Suprapubic skin (tissue), 4 donors: Measurements from ENCODE around the gene COL19A1. TPM values are rescaled to one million over a fixed set of nuclear protein-coding genes. Genes with fewer than 3 reads are reported as not detected.

Source experiments
- DNase-seq, 2 donors: peaks; one replicate each; pipeline ENCODE4 v3.0.0-alpha.2; 2019; ENCODE audit warnings: low spot score in 2 of 2
- H3K27ac ChIP-seq: fragments of 200-600 bp; sonication (generic); one replicate; pipeline ENCODE4 v1.5.1; 2019
- H3K27me3 ChIP-seq: fragments of 200-600 bp; sonication (generic); one replicate; pipeline ENCODE4 v1.5.1; 2019
- H3K36me3 ChIP-seq: fragments of 200-600 bp; sonication (generic); one replicate; pipeline ENCODE4 v1.5.1; 2019
- H3K4me1 ChIP-seq: fragments of 200-600 bp; sonication (generic); one replicate; pipeline ENCODE4 v1.5.1; 2019
- H3K4me3 ChIP-seq: fragments of 200-600 bp; sonication (generic); one replicate; pipeline ENCODE4 v1.5.1; 2019; ENCODE audit warnings: mild to moderate bottlenecking
- H3K9me3 ChIP-seq: fragments of 200-600 bp; sonication (generic); one replicate; pipeline ENCODE4 v1.5.1; 2019
- CTCF ChIP-seq, 2 donors: fragments of 200-600 bp in 1 of 2; fragments of 450-650 bp in 1 of 2; sonication (generic) in 1 of 2; IDR thresholded peaks; one replicate each; pipeline ENCODE4 v1.5.1; 2016 to 2019; ENCODE audit warnings: antibody characterized with exemption in 2 of 2, mild to moderate bottlenecking in 1 of 2, moderate library complexity in 1 of 2
- EP300 ChIP-seq: sonication (generic); formaldehyde crosslinking; IDR thresholded peaks from one replicate; pipeline ENCODE4 v1.6.1; 2017; ENCODE audit warnings: antibody characterized with exemption
- POLR2A ChIP-seq, 2 donors: fragments of 450-650 bp; IDR thresholded peaks; one replicate each; pipeline ENCODE4 v1.6.1; 2017; ENCODE audit warnings: antibody characterized with exemption in 2 of 2, mild to moderate bottlenecking in 2 of 2, moderate library complexity in 2 of 2
- POLR2AphosphoS5 ChIP-seq, 3 donors: sonication (generic); formaldehyde crosslinking; IDR thresholded peaks; one replicate each; pipeline ENCODE4 v1.6.1; 2017; ENCODE audit warnings: antibody characterized with exemption in 3 of 3
- WGBS: methylation state at CpG from one replicate; pipeline ENCODE4 v1.1.5; 2018; 5-methylcytosine and 5-hydroxymethylcytosine counted together
- total RNA-seq, 4 donors: library from RNA; depleted of rRNA; stranded (reverse); fragments of >200 nt; gene quantifications; one replicate each; pipeline ENCODE4 v1.1.0, GENCODE V29; 2016

The COL19A1 gene
- total RNA-seq, 4 donors from 2014 or later, result 0.10 TPM; not detected in 3

- no peak for DNase-seq
- WGBS, result 78% methylated on average over 4 of the region's 4 CpGs
- no peaks in the 10 kb centered on the region for H3K4me1 ChIP-seq
These were observed 275.7 kb downstream of the COL19A1 start for GRCh38 chr6:70142034-70142433.

GRCh38 chr6:70145178-70145577 is 278.8 kb downstream of the COL19A1 start:
- Histone ChIP-seq H3K4me3 (no peak overlapping the region), H3K36me3 (no peaks in the 10 kb centered on the region), H3K27ac (no peak overlapping the region), H3K27me3 (no peaks in the 10 kb centered on the region), H3K9me3 (no peaks in the 10 kb centered on the region), H3K4me1 (no peaks in the 10 kb centered on the region)
- TF ChIP-seq POLR2A (IDR thresholded peaks at IDR 0.05) (no peak), EP300 (no peak), CTCF (IDR thresholded peaks at IDR 0.05) (no peak), POLR2AphosphoS5 (IDR thresholded peaks at IDR 0.05) (no peak)
- no peak for DNase-seq
- WGBS, result 76% methylated on average over 2 of the region's 2 CpGs

More at GRCh38 chr6:70142034-70142433, 275.7 kb downstream of the COL19A1 start:
- no peak overlapping the region for H3K4me3 ChIP-seq
- H3K27ac ChIP-seq, result no peak overlapping the region
- H3K9me3 ChIP-seq, result no peaks in the 10 kb centered on the region
- no peaks in the 10 kb centered on the region for H3K27me3 ChIP-seq
- TF ChIP-seq EP300 (no peak), CTCF (IDR thresholded peaks at IDR 0.05) (no peak), POLR2AphosphoS5 (IDR thresholded peaks at IDR 0.05) (no peak), POLR2A (IDR thresholded peaks at IDR 0.05) (no peak)
- H3K36me3 ChIP-seq, result no peaks in the 10 kb centered on the region

GRCh38 chr6:70149209-70149788 is 282.9 kb downstream of the COL19A1 start:
- Histone ChIP-seq H3K9me3 (no peaks in the 10 kb centered on the region), H3K4me3 (no peak overlapping the region), H3K27me3 (no peaks in the 10 kb centered on the region), H3K27ac (no peak overlapping the region), H3K4me1 (no peaks in the 10 kb centered on the region), H3K36me3 (no peaks in the 10 kb centered on the region)
- 73% methylated on average over 6 of the region's 6 CpGs for WGBS
- DNase-seq, result no peak
- no peak for TF ChIP-seq EP300
- no peak for TF ChIP-seq POLR2AphosphoS5 (IDR thresholded peaks at IDR 0.05)
- no peak for TF ChIP-seq POLR2A (IDR thresholded peaks at IDR 0.05)
- no peak for TF ChIP-seq CTCF (IDR thresholded peaks at IDR 0.05)

- WGBS, result 49% methylated on average over 4 of the region's 4 CpGs
- no peak overlapping the region for H3K4me3 ChIP-seq
- H3K4me1 ChIP-seq, result no peaks in the 10 kb centered on the region
- H3K36me3 ChIP-seq, result no peaks in the 10 kb centered on the region
- H3K9me3 ChIP-seq, result no peaks in the 10 kb centered on the region
- H3K27ac ChIP-seq, result no peak overlapping the region
- DNase-seq, result no peak
- TF ChIP-seq EP300 (no peak), POLR2AphosphoS5 (IDR thresholded peaks at IDR 0.05) (no peak), CTCF (IDR thresholded peaks at IDR 0.05) (no peak), POLR2A (IDR thresholded peaks at IDR 0.05) (no peak)
- no peaks in the 10 kb centered on the region for H3K27me3 ChIP-seq
These were observed 284.2 kb downstream of the COL19A1 start for GRCh38 chr6:70150521-70150920.

- 69% methylated on average over 2 of the region's 2 CpGs for WGBS
- Histone ChIP-seq H3K4me1 (no peaks in the 10 kb centered on the region), H3K27me3 (no peaks in the 10 kb centered on the region), H3K9me3 (no peaks in the 10 kb centered on the region), H3K36me3 (no peaks in the 10 kb centered on the region), H3K4me3 (no peak overlapping the region), H3K27ac (no peak overlapping the region)
- TF ChIP-seq EP300 (no peak), POLR2A (IDR thresholded peaks at IDR 0.05) (no peak), POLR2AphosphoS5 (IDR thresholded peaks at IDR 0.05) (no peak), CTCF (IDR thresholded peaks at IDR 0.05) (no peak)
- DNase-seq, result no peak
These were observed 285.3 kb downstream of the COL19A1 start for GRCh38 chr6:70151616-70152015.
